ENCODE data around the gene NOX3. TPM values are rescaled to one million over a fixed set of nuclear protein-coding genes. Genes with fewer than 3 reads are reported as not detected.

Gene NOX3
- total RNA-seq, 1 donor from 2014 or later = not detected

GRCh38 chr6:155436981-155437749, 18.5 kb downstream of the NOX3 start:
- peak; percentile 84 for DNase-seq (ENCODE audit: low spot score)

- no peak for DNase-seq (ENCODE audit: low spot score)
Measured at GRCh38 chr6:155434829-155435423, 20.7 kb downstream of the NOX3 start.

GRCh38 chr6:155434096-155434495, 21.5 kb downstream of the NOX3 start:
- DNase-seq (ENCODE audit: low spot score) = no peak

GRCh38 chr6:155432293-155432692, 23.3 kb downstream of the NOX3 start:
- DNase-seq (ENCODE audit: low spot score) = no peak

GRCh38 chr6:155429321-155429893, 26.2 kb downstream of the NOX3 start:
- DNase-seq (ENCODE audit: low spot score) = no peak

GRCh38 chr6:155426408-155426945, 29.2 kb downstream of the NOX3 start:
- no peak for DNase-seq (ENCODE audit: low spot score)

- DNase-seq (ENCODE audit: low spot score) = no peak
Measured at GRCh38 chr6:155424181-155424580, 31.5 kb downstream of the NOX3 start.

GRCh38 chr6:155422635-155423034, 33.0 kb downstream of the NOX3 start:
- DNase-seq (ENCODE audit: low spot score) = no peak

- no peak for DNase-seq (ENCODE audit: low spot score)
Measured at GRCh38 chr6:155420492-155420891, 35.1 kb downstream of the NOX3 start.

GRCh38 chr6:155419161-155419560, 36.5 kb downstream of the NOX3 start:
- no peak for DNase-seq (ENCODE audit: low spot score)

- peak; percentile 23 for DNase-seq (ENCODE audit: low spot score)
Measured at GRCh38 chr6:155418017-155418761, 37.5 kb downstream of the NOX3 start.

- DNase-seq (ENCODE audit: low spot score) = no peak
Measured at GRCh38 chr6:155417454-155417853, 38.2 kb downstream of the NOX3 start.

DNA sequence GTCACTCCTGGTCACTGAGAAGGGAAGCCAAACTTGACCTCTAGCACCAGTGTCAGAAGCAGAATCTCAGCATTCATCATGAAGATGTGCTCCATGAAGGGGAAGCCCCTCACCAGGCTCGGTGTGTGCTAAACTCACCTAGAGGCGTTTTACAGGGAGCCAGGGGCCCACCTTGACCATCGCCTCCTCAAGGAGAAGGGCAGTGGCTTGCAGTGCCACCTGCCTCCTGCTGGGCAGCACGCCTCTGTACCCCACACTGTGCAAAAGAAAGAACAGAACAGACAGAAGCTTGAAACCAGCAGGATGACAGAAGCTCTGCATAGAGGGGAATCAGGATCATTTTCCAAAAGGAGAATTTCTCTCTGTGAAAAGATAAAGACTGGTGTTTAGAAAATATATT, 39.7 kb downstream of the NOX3 start:
- no peak for DNase-seq (ENCODE audit: low spot score)

GRCh38 chr6:155414049-155414448, 41.6 kb downstream of the NOX3 start:
- DNase-seq (ENCODE audit: low spot score) = no peak

- peak; percentile 22 for DNase-seq (ENCODE audit: low spot score)
Measured at GRCh38 chr6:155412335-155412734, 43.3 kb downstream of the NOX3 start.

- DNase-seq (ENCODE audit: low spot score) = peak; percentile 70
Measured at GRCh38 chr6:155411154-155412052, 44.2 kb downstream of the NOX3 start.

DNA sequence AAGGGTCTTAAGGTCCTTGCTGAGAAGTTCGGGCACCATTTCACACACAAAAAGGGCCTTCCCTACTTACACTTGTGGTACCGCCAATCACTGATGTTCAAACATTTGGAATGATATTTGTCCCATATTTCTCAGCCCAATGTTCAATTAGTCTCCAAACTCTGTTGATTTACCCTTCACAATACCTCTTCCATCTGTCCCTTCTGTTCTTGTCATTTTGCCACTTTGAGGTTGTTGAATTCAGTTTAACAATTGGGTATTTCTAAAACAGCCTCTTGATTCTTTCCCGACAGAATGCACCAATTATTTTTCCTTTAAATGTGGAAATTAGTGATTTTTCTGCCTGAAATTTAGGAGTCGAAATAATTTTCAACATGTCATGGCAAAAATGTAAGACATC, 46.2 kb downstream of the NOX3 start:
- DNase-seq (ENCODE audit: low spot score) = no peak

DNA sequence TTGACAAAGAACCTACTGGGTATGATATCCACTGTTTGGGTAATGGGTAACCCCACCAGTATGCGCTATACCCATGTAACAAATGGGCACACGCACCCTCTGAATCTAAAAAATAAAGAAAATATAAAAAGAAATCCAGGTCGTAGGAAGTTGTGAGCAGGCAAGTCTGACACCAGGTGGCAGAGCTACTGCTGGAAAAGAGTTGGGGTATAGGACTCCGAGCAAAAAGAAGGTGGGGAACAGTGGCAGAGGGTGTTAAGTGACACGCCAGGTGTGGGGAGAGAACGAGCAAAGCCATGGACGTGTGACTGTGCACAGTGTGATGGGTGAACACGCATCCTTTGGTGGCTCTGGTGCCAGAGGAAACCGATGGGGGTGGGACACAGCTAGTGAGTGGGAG, 46.7 kb downstream of the NOX3 start:
- no peak for DNase-seq (ENCODE audit: low spot score)

- no peak for DNase-seq (ENCODE audit: low spot score)
Measured at GRCh38 chr6:155408231-155408630, 47.4 kb downstream of the NOX3 start.

- DNase-seq (ENCODE audit: low spot score) = no peak
Measured at GRCh38 chr6:155406801-155407200, 48.8 kb downstream of the NOX3 start.

GRCh38 chr6:155404937-155405336, 50.7 kb downstream of the NOX3 start:
- DNase-seq (ENCODE audit: low spot score) = no peak
